HL-60/S4 (cell line): Measurements from ENCODE around the gene NPSR1.
"Not testable (repeated sequence)": the region's sequence is repeated elsewhere in the genome, so short reads cannot be mapped to it uniquely, and the experiment has no call there.

Experiments used
- in situ Hi-C: fragments of 300-500 bp; cut with MboI; formaldehyde crosslinking; loops from 2 replicates; pipeline ENCODE4 v1.14.3; 2022; ENCODE audit warnings: low sequenced_read_pairs

NPSR1 gene

DNA sequence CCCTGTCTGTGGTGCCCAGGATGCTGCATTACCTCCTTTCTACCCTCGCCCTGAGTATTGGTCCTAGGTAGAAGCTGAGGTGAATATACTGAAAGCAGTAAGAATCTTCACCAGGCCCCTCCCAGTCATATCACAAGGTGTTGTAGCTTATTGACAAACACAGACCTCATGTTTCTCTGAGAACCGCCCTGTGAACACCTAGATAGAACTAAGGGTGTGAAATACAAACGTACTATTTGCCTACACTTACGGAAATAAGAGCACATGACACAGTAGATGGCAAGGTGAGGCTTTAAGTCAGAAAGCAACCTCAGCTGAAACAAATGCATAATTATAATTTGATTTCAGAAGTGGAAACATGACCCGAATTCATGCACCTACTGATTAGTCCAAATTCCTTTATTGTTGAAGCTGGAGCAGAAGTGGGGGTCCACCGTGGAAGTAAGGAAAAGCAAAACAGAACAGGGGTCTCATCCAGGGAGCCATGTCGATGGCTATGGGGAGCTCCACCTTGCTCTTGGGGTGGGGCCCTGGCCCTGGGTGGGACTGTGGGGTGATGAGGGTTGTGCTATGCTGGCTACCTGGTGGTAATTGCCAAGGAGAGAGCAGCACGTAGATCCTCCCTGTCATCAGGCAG lies at the start of gene NPSR1:
TSS of gene NPSR1 (plus strand) at position 587 of the 637 bp plus-strand sequence. CDS start 195 bp downstream, outside the sequence.
- in situ Hi-C loops = no loop called here

DNA sequence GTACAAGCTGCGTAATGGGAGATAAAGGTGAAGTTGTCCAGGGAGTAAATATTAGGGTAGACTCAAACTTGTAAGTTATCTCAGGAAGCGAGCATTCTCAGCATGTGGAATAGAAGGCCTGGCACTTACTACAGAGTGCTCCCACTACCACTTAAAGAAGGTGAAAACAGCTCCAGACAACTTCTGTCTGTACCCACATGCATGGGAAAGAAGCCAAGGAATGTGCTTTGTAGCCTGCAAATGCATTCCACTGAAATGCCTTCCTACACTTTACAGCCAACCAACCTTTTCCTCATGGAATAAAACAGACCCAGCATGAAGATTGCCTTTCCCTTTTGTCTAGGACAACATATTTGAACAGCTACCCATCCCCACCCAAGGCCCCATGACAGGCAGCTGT lies 45.4 kb upstream of the NPSR1 start:
- in situ Hi-C loops = no loop called here

DNA sequence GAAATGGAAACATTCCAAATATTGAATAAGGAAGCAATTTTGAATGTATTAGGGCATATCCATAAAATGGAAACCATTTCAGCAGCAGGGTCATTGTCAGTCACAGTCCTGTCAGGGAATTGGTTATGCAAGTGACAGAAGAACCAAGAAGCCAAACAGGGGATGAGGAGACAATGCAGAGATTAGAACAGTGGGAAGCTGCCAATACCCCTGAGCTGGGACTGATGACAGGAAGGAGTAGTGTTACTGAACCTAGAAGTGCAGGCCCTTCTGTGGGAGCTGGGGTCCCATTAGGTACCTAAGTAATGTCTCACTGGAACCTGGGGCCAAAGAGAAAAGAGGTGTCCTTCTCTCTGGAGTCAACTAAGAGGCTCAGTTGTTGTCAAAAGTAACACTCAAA lies 37.6 kb upstream of the NPSR1 start:
- in situ Hi-C loops = no loop called here

DNA sequence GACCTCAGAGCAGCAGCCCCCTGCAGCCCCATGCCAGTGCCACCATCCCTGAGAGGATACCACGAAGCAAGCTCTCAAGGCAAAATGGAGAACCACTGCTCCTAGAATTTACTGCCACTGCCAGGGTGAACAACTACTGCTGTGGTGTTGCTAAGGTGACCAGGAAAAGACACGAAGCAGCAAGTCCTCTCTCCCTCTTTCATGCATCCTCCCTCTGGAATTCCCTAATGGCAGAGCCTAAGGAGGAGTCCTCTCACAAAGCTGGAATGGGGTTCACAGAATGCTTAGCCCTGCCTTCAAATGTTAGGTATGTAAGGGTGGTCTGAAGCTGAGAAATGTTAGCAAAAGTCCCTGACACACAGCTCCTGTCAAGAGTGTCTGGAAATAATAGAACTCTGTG lies 35.8 kb upstream of the NPSR1 start:
- in situ Hi-C loops = no loop called here

- in situ Hi-C loops = no loop called here
Measured at GRCh38 chr7:34622771-34623250, 35.2 kb upstream of the NPSR1 start.

DNA sequence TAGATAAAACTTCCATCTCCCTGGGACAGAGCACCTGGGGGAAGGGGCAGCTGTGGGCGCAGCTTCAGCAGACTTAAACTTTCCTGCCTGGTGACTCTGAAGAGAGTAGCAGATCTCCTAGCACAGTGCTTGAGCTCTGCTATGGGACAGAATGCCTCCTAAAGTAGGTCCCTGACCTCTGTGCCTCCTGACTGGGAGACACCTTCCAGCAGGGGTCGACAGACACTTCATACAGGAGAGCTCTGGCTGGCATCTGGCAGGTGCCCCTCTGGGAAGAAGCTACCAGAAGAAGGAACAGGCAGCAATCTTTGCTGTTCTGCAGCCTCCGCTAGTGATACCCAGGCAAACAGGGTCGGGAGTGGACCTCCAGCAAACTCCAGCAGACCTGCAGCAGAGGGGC lies 29.4 kb upstream of the NPSR1 start:
- in situ Hi-C loops = not testable (repeated sequence)

DNA sequence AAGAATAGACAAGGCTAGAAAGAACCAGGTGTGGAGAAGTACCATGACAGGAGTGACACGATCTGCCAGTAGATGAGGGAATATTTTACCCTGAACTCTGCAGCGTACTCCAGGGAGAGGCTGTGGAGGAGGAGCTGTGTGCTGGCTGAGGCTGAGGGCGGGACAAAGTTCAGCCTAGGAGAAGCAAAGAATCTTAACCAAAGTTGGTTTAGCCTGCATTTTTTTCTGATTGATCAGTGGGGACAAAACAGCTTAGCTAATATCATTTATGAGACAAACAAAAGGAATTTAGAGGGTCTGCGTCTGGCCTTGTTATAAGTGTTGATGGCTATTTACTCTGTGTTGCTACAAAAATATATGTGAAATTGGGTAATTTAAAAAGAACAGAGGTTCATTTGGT lies 5.2 kb upstream of the NPSR1 start:
- in situ Hi-C loops = no loop called here

- in situ Hi-C loops = no loop called here
Measured at GRCh38 chr7:34653787-34654186, 4.2 kb upstream of the NPSR1 start.

- in situ Hi-C loops = no loop called here
Measured at GRCh38 chr7:34655384-34655783, 2.6 kb upstream of the NPSR1 start.

- in situ Hi-C loops = no loop called here
Measured at GRCh38 chr7:34656041-34656440, 2.0 kb upstream of the NPSR1 start.

DNA sequence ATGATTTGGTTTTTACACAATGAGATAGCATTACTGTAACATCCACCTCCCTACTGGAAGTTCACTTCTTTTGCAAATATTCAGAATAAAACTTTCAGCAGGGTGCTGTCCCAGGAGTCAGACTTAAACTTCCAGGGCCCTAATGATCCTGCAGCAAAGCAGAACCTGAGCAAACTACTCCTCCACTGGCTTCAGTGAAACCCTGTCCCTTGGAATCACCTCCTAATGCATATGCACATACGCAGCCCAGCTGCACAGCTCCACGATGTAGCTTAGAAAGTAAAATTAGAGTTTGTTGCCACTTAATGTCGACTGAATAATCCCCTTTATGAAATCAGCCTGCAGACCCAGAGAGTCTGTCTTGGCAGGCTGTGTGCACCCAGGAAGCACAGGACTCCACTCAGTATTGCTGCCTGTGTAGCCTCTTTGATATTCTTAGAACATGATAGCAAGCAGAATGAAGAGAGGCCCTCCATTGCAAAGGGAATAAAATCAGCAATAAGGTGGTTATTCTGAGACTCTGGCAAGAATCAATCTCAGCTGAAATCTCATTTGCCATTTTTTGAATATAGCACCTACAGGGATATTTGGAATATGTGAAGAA lies 1.6 kb downstream of the NPSR1 start:
- in situ Hi-C loops = no loop called here

GRCh38 chr7:34662058-34662708 lies 4.2 kb downstream of the NPSR1 start:
- in situ Hi-C loops = no loop called here

GRCh38 chr7:34664755-34665154 lies 6.7 kb downstream of the NPSR1 start:
- in situ Hi-C loops = no loop called here

DNA sequence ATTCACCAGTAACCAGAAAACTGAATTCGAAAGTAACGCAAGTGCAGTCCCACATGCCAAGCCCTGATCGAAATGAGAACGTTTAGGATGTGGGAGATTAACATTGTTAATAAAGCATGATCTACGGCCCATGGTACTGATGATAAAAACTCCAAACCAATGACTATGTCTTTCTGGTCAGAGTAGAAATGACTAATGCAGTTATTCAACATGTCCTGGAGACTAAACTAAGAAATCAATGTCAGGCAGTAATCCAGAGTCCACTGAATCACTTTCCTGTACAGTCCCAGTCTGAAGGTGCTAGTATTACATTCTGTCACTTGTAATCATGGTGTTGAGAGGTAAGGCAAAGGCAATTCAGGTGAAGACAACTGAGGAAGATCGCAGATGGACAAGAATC lies 14.4 kb downstream of the NPSR1 start:
- in situ Hi-C loops = no loop called here

DNA sequence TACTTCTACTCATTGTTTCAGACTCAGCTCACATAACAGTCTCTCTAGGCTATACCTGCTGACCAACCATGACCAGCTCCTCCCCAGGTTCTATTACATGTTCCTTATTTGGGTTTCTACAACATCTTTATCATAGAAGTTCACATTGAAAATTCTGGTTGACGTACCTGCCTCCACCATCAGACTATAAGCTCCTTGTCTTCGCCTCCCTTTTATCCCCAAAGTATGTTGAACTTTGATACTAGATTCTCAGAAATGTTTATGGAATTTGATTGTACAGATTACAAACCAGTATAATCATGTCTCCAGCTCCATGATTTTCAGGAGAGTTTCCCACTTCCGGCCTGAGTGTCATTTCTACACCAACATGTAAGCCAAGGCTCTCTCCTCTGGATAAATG lies 15.0 kb downstream of the NPSR1 start:
- in situ Hi-C loops = no loop called here

DNA sequence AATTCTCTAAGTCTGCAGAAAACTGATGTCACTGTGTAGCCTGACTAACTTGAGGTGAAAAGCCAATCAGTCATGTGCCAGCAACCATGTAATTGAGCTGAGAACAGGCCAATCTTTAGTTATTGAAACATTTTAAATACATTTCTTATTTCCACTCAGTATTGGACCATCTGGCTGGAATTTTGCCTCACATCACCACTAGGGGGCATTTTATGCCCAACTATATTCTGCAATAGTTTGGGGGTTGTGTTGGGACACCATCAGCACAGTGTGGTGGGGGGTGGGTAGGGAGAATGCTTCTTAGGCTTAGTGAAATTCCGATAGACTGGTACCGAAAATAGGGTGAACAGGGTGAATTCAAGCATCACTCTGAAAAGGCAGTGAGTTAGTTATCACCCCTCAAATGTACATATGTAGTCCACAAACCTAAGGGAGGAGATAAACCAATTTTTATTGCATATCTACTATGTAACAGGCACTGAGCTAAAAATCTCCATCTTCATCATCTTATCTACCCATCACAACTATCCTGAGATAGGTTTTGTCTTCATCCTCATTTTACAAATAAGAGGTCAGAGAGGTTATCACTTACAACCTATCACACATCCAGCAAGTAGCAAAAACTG lies 17.8 kb downstream of the NPSR1 start:
- in situ Hi-C loops = no loop called here

GRCh38 chr7:34677491-34677890 lies 19.5 kb downstream of the NPSR1 start:
- in situ Hi-C loops = no loop called here

GRCh38 chr7:34687529-34687928 lies 29.5 kb downstream of the NPSR1 start:
- in situ Hi-C loops = no loop called here

- in situ Hi-C loops = no loop called here
Measured at GRCh38 chr7:34696415-34696814, 38.4 kb downstream of the NPSR1 start.

GRCh38 chr7:34709771-34710170 lies 51.8 kb downstream of the NPSR1 start:
- in situ Hi-C loops = no loop called here

DNA sequence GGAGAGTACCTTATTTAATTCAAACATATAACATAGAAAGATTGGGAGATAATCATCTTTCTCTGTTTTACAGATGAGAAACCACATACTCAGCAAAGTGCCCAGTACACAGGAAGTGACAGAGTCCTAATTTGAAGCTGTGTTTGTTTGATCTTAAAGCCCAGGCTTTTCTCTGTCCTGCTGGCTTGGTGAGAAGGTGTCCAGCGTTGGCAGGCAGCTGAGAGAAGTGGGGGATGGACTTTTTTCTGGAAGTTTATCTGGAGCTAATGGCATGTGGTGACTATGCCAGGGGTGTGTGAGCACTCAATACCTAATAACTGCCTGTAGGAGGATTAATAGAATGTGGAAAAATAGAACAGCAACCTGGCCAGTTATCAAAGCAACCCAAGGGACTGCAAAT lies 60.8 kb downstream of the NPSR1 start:
- in situ Hi-C loops = no loop called here

- in situ Hi-C loops = no loop called here
Measured at GRCh38 chr7:34719636-34720035, 61.6 kb downstream of the NPSR1 start.
